ENCODE data around the gene SNTG2. TPM values are rescaled to one million over a fixed set of nuclear protein-coding genes. Genes with fewer than 3 reads are reported as not detected.

SNTG2 gene
- total and polyA plus RNA-seq, 2 of the 13 experiments (the other 11 are each of a cell fraction or from before 2014, with no cell fraction given), result not detected

DNA sequence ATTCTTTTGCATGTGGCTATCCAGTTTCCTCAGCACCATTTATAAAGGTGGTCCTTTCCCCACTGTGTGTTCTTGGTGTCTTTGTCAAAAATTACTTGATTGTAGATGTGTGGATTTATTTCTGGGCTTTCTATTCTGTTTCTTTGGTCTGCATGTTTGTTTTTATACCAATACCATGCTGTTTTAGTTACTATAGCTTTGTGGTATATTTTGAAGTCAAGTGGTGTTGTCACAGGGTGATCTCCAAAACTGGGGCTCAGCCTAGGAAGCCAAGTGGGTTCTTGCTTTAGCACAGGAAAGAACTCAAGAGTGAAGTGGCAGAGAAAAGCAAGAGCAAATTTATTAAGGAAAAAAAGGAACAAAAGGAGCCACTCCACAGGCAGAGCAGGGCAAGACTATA, 6.0 kb upstream of the SNTG2 start:
- Histone ChIP-seq H3K27ac (ENCODE audit: extremely low read length, insufficient read depth, low read length) (no peak overlapping the region), H3K9ac (ENCODE audit: insufficient read depth, low read depth, low read length) (no peak overlapping the region), H3K79me2 (ENCODE audit: insufficient read depth, low read length) (no peaks in the 10 kb centered on the region), H4K20me1 (ENCODE audit: insufficient read depth, low read length) (no peaks in the 10 kb centered on the region), H3K4me3 (replicated peaks in 1 of 3; ENCODE audit: insufficient read depth in 1 of 3, low read depth in 2 of 3, low read length in 3 of 3) (no peak overlapping the region), H2AFZ (ENCODE audit: low read length) (no peak overlapping the region), H3K27me3 (ENCODE audit: control insufficient read depth in 1 of 2, insufficient read depth in 2 of 2, low read length in 2 of 2) (peaks cover 0 to 13% of the 10 kb centered on the region in 2 experiments; a peak in 3 of 5 replicates), H3K36me3 (replicated peaks in 1 of 2; ENCODE audit: control insufficient read depth in 1 of 2, insufficient read depth in 2 of 2, low read length in 2 of 2) (no peaks in the 10 kb centered on the region), H3K4me2 (ENCODE audit: low read depth, low read length) (no peak overlapping the region), H3K9me3 (ENCODE audit: low read length) (peaks cover 9% of the 10 kb centered on the region), H3K4me1 (ENCODE audit: insufficient read depth, low read length) (no peaks in the 10 kb centered on the region)
- FAIRE-seq (no peak), DNase-seq (ENCODE audit: low spot score) (no peak), ATAC-seq (no peak)
- BruUV-seq (replicated peaks), result no TSS peak
- ChIA-PET CTCF (ENCODE audit: low intra/inter-chr PET ratio, low total read pairs) (no interaction called here), POLR2A (no interaction called here)
- no peak for TF ChIP-seq SSRP1 (CRISPR knock-in tag; IDR thresholded peaks at IDR 0.05)
- no peak for TF ChIP-seq ZNF839 (CRISPR knock-in tag; IDR thresholded peaks at IDR 0.05; ENCODE audit: borderline replicate concordance)
- TF ChIP-seq SNAI1 (CRISPR knock-in tag; IDR thresholded peaks at IDR 0.05; ENCODE audit: borderline replicate concordance), result no peak
- intact Hi-C loops (cut with micrococcal nuclease; ENCODE audit: unreplicated experiment) (no loop called here), in situ Hi-C loops (cut with HindIII; ENCODE audit: extremely low pct_ligation_motif_present, low pct_unique_long_range_greater_than_20kb) (no loop called here)

DNA sequence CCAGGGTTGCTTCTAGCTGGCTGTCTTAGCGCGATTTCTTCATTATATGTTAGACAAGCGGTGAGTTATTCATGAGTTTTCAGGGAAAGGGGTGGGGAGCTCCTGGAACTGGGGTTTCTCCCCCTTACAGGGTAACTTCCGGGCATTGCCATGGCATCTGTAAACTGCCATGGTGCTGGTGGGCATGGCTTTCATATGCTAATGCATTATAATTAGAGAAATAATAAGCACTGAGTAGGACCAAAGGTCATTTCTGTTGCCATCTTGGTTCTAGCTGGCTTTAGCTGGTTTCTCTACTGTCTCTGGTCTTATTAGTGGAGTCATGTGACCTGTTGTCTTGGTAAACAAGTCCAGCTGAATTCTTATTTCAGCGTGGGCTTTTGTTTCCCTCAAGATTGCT, 5.5 kb upstream of the SNTG2 start:
- H2AFZ ChIP-seq (ENCODE audit: low read length), result no peak overlapping the region
- peaks cover 0 to 16% of the 10 kb centered on the region in 2 experiments; a peak in 3 of 5 replicates for H3K27me3 ChIP-seq (ENCODE audit: control insufficient read depth in 1 of 2, insufficient read depth in 2 of 2, low read length in 2 of 2)
- FAIRE-seq (no peak), ATAC-seq (no peak), DNase-seq (ENCODE audit: low spot score) (no peak)
- WGBS (ENCODE audit: low lambda C conversion rate), result 49% methylated on average over 5 of the region's 5 CpGs
- in situ Hi-C loops (cut with HindIII; ENCODE audit: extremely low pct_ligation_motif_present, low pct_unique_long_range_greater_than_20kb), result no loop called here
- no peak overlapping the region for H3K9ac ChIP-seq (ENCODE audit: insufficient read depth, low read depth, low read length)
- no peak overlapping the region for H3K4me3 ChIP-seq (replicated peaks in 1 of 3; ENCODE audit: insufficient read depth in 1 of 3, low read depth in 2 of 3, low read length in 3 of 3)
- H4K20me1 ChIP-seq (ENCODE audit: insufficient read depth, low read length), result no peaks in the 10 kb centered on the region
- intact Hi-C loops (cut with micrococcal nuclease; ENCODE audit: unreplicated experiment), result no loop called here
- no peaks in the 10 kb centered on the region for H3K4me1 ChIP-seq (ENCODE audit: insufficient read depth, low read length)
- POLR2A ChIA-PET, result no interaction called here
- H3K9me3 ChIP-seq (ENCODE audit: low read length), result peaks cover 9% of the 10 kb centered on the region
- CTCF ChIA-PET (ENCODE audit: low intra/inter-chr PET ratio, low total read pairs), result no interaction called here
- no TSS peak for BruUV-seq (replicated peaks)
- no peaks in the 10 kb centered on the region for H3K79me2 ChIP-seq (ENCODE audit: insufficient read depth, low read length)
- no peak overlapping the region for H3K4me2 ChIP-seq (ENCODE audit: low read depth, low read length)
- no peaks in the 10 kb centered on the region for H3K36me3 ChIP-seq (replicated peaks in 1 of 2; ENCODE audit: control insufficient read depth in 1 of 2, insufficient read depth in 2 of 2, low read length in 2 of 2)
- no peak overlapping the region for H3K27ac ChIP-seq (ENCODE audit: extremely low read length, insufficient read depth, low read length)
- TF ChIP-seq SAP130 (CRISPR knock-in tag; IDR thresholded peaks at IDR 0.05; ENCODE audit: low read depth), result no peak
- TF ChIP-seq RBFOX2 (IDR thresholded peaks at IDR 0.05; ENCODE audit: low read depth, low read length), result no peak
- TF ChIP-seq, protein P1, sequence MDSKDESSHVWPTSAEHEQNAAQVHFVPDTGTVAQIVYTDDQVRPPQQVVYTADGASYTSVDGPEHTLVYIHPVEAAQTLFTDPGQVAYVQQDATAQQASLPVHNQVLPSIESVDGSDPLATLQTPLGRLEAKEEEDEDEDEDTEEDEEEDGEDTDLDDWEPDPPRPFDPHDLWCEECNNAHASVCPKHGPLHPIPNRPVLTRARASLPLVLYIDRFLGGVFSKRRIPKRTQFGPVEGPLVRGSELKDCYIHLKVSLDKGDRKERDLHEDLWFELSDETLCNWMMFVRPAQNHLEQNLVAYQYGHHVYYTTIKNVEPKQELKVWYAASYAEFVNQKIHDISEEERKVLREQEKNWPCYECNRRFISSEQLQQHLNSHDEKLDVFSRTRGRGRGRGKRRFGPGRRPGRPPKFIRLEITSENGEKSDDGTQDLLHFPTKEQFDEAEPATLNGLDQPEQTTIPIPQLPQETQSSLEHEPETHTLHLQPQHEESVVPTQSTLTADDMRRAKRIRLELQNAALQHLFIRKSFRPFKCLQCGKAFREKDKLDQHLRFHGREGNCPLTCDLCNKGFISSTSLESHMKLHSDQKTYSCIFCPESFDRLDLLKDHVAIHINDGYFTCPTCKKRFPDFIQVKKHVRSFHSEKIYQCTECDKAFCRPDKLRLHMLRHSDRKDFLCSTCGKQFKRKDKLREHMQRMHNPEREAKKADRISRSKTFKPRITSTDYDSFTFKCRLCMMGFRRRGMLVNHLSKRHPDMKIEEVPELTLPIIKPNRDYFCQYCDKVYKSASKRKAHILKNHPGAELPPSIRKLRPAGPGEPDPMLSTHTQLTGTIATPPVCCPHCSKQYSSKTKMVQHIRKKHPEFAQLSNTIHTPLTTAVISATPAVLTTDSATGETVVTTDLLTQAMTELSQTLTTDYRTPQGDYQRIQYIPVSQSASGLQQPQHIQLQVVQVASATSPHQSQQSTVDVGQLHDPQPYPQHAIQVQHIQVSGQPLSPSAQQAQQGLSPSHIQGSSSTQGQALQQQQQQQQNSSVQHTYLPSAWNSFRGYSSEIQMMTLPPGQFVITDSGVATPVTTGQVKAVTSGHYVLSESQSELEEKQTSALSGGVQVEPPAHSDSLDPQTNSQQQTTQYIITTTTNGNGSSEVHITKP (CRISPR knock-in tag; IDR thresholded peaks at IDR 0.05; ENCODE audit: low read depth), result no peak
- no peak for TF ChIP-seq SP2 (CRISPR knock-in tag; IDR thresholded peaks at IDR 0.05)
- TF ChIP-seq, protein P2, sequence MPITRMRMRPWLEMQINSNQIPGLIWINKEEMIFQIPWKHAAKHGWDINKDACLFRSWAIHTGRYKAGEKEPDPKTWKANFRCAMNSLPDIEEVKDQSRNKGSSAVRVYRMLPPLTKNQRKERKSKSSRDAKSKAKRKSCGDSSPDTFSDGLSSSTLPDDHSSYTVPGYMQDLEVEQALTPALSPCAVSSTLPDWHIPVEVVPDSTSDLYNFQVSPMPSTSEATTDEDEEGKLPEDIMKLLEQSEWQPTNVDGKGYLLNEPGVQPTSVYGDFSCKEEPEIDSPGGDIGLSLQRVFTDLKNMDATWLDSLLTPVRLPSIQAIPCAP (CRISPR knock-in tag; IDR thresholded peaks at IDR 0.05; ENCODE audit: low read depth), result no peak
- TF ChIP-seq ELF3 (CRISPR knock-in tag; IDR thresholded peaks at IDR 0.05), result no peak
- TF ChIP-seq, protein P3, sequence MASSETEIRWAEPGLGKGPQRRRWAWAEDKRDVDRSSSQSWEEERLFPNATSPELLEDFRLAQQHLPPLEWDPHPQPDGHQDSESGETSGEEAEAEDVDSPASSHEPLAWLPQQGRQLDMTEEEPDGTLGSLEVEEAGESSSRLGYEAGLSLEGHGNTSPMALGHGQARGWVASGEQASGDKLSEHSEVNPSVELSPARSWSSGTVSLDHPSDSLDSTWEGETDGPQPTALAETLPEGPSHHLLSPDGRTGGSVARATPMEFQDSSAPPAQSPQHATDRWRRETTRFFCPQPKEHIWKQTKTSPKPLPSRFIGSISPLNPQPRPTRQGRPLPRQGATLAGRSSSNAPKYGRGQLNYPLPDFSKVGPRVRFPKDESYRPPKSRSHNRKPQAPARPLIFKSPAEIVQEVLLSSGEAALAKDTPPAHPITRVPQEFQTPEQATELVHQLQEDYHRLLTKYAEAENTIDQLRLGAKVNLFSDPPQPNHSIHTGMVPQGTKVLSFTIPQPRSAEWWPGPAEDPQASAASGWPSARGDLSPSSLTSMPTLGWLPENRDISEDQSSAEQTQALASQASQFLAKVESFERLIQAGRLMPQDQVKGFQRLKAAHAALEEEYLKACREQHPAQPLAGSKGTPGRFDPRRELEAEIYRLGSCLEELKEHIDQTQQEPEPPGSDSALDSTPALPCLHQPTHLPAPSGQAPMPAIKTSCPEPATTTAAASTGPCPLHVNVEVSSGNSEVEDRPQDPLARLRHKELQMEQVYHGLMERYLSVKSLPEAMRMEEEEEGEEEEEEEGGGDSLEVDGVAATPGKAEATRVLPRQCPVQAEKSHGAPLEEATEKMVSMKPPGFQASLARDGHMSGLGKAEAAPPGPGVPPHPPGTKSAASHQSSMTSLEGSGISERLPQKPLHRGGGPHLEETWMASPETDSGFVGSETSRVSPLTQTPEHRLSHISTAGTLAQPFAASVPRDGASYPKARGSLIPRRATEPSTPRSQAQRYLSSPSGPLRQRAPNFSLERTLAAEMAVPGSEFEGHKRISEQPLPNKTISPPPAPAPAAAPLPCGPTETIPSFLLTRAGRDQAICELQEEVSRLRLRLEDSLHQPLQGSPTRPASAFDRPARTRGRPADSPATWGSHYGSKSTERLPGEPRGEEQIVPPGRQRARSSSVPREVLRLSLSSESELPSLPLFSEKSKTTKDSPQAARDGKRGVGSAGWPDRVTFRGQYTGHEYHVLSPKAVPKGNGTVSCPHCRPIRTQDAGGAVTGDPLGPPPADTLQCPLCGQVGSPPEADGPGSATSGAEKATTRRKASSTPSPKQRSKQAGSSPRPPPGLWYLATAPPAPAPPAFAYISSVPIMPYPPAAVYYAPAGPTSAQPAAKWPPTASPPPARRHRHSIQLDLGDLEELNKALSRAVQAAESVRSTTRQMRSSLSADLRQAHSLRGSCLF (CRISPR knock-in tag; IDR thresholded peaks at IDR 0.05; ENCODE audit: borderline replicate concordance), result no peak
